ENCODE measurements around the gene BOLA3. TPM values are rescaled to one million over a fixed set of nuclear protein-coding genes. Genes with fewer than 3 reads are reported as not detected.
"Not testable (repeated sequence)": the region's sequence is repeated elsewhere in the genome, so short reads cannot be mapped to it uniquely, and the experiment has no call there.

Gene BOLA3
- total and polyA plus RNA-seq, 2 donors (not counting 1 experiment from before 2014, with no cell fraction given) = 28.2 to 48.8 TPM

- Histone ChIP-seq H3K9ac (ENCODE audit: insufficient read depth, low read length) (no peak overlapping the region), H3K27ac (ENCODE audit: insufficient read depth, low read length) (no peak overlapping the region), H3K4me1 (ENCODE audit: control insufficient read depth, extremely low read depth, insufficient read depth, low read length) (no peaks in the 10 kb centered on the region), H3K4me2 (ENCODE audit: extremely low read depth, insufficient read depth, low read length) (no peak overlapping the region), H3K36me3 (ENCODE audit: control insufficient read depth, insufficient read depth, low read length) (peaks cover 4% of the 10 kb centered on the region), H3K27me3 (ENCODE audit: control insufficient read depth, insufficient read depth, low read length) (no peaks in the 10 kb centered on the region), H2AFZ (ENCODE audit: low read length) (no peak overlapping the region), H3K79me2 (ENCODE audit: control insufficient read depth, insufficient read depth, low read length) (no peaks in the 10 kb centered on the region), H3K4me3 (replicated peaks in 1 of 4; ENCODE audit: control extremely low read depth in 1 of 4, insufficient read depth in 1 of 4, low read depth in 3 of 4, low read length in 4 of 4) (no peak overlapping the region), H4K20me1 (ENCODE audit: control insufficient read depth, extremely low read depth, insufficient read depth, low read length) (no peaks in the 10 kb centered on the region), H3K9me3 (ENCODE audit: control insufficient read depth, insufficient read depth, low read depth, low read length) (no peaks in the 10 kb centered on the region)
- no peak for DNase-seq (ENCODE audit: low read depth in 2 of 2)
- TF ChIP-seq CTCF (conservative IDR thresholded peaks at IDR 0.05 in 1 of 2, IDR thresholded peaks at IDR 0.05 in 1 of 2; ENCODE audit: low read depth in 1 of 2, low read length in 2 of 2) (no peak), EZH2 (IDR thresholded peaks at IDR 0.05; ENCODE audit: low read length, missing control alignments) (no peak)
Measured at GRCh38 chr2:74089816-74090745, 57.6 kb downstream of the BOLA3 start.

DNA sequence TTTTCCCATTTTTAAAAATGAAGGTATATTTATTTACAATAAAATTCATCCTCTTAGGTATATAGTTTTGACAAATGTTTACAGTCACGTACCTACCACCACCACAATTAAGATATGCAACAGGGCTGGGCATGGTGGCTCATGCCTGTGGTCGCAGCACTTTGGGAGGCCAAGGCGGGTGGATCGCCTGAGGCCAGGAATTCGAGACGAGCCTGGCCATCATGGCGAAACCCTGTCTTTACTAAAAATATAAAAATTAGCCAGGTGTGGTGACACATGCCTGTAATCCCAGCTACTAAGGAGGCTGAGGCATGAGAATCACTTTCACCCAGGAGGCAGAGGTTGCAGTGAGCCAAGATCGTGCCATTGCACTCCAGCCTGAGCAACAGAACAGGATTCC, 59.0 kb downstream of the BOLA3 start:
- not testable (repeated sequence) for H3K27ac ChIP-seq (ENCODE audit: insufficient read depth, low read length); H3K4me3 ChIP-seq (replicated peaks in 1 of 4; ENCODE audit: control extremely low read depth in 1 of 4, insufficient read depth in 1 of 4, low read depth in 3 of 4, low read length in 4 of 4); H3K27me3 ChIP-seq (ENCODE audit: control insufficient read depth, insufficient read depth, low read length); H4K20me1 ChIP-seq (ENCODE audit: control insufficient read depth, extremely low read depth, insufficient read depth, low read length); H3K4me1 ChIP-seq (ENCODE audit: control insufficient read depth, extremely low read depth, insufficient read depth, low read length); H3K4me2 ChIP-seq (ENCODE audit: extremely low read depth, insufficient read depth, low read length); H2AFZ ChIP-seq (ENCODE audit: low read length); DNase-seq (ENCODE audit: low read depth in 2 of 2); H3K9me3 ChIP-seq (ENCODE audit: control insufficient read depth, insufficient read depth, low read depth, low read length); H3K79me2 ChIP-seq (ENCODE audit: control insufficient read depth, insufficient read depth, low read length); H3K36me3 ChIP-seq (ENCODE audit: control insufficient read depth, insufficient read depth, low read length); H3K9ac ChIP-seq (ENCODE audit: insufficient read depth, low read length)

DNA sequence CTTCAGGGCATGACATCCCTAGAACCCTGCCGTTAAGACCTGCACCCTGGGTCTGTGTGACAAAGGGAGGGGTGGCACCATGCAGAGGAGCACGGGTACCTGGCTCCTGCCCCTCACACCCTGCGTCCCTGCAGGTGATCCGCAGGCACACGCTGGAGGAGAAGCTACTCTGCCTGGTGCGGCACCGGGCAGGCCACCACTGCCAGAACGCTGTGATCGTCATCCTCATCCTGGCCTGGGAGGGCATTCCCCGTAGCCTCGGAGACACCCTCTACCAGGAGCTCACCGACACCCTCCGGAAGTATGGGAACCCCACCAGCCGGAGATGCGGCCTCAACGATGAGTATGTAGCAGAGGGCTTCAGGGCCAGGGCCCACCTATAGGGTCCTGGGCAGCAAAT, 60.0 kb downstream of the BOLA3 start:
- Histone ChIP-seq H4K20me1 (ENCODE audit: control insufficient read depth, extremely low read depth, insufficient read depth, low read length) (no peaks in the 10 kb centered on the region), H3K27me3 (ENCODE audit: control insufficient read depth, insufficient read depth, low read length) (no peaks in the 10 kb centered on the region), H3K36me3 (ENCODE audit: control insufficient read depth, insufficient read depth, low read length) (peaks cover 1% of the 10 kb centered on the region), H3K4me2 (ENCODE audit: extremely low read depth, insufficient read depth, low read length) (no peak overlapping the region), H3K9me3 (ENCODE audit: control insufficient read depth, insufficient read depth, low read depth, low read length) (no peaks in the 10 kb centered on the region), H2AFZ (ENCODE audit: low read length) (no peak overlapping the region), H3K4me1 (ENCODE audit: control insufficient read depth, extremely low read depth, insufficient read depth, low read length) (no peaks in the 10 kb centered on the region), H3K79me2 (ENCODE audit: control insufficient read depth, insufficient read depth, low read length) (no peaks in the 10 kb centered on the region), H3K9ac (ENCODE audit: insufficient read depth, low read length) (no peak overlapping the region), H3K4me3 (replicated peaks in 1 of 4; ENCODE audit: control extremely low read depth in 1 of 4, insufficient read depth in 1 of 4, low read depth in 3 of 4, low read length in 4 of 4) (no peak overlapping the region), H3K27ac (ENCODE audit: insufficient read depth, low read length) (no peak overlapping the region)
- DNase-seq (ENCODE audit: low read depth in 2 of 2) = no peak
- no peak for TF ChIP-seq CTCF (conservative IDR thresholded peaks at IDR 0.05 in 1 of 2, IDR thresholded peaks at IDR 0.05 in 1 of 2; ENCODE audit: low read depth in 1 of 2, low read length in 2 of 2)
- no peak for TF ChIP-seq EZH2 (IDR thresholded peaks at IDR 0.05; ENCODE audit: low read length, missing control alignments)

All from fibroblast of lung (primary cell).